Activated B cell treated with CpG ODN at 0.5 μM for 24 hours (primary cell): ENCODE data around the gene IPO8. TPM values are rescaled to one million over a fixed set of nuclear protein-coding genes. Genes with fewer than 3 reads are reported as not detected.

Source experiments
- ATAC-seq: fragments of 200-7000 bp; cut with Tn5 transposase; one replicate; pipeline ENCODE4 v1.10.0; 2021; ENCODE audit warnings: low read depth, mild to moderate bottlenecking, moderate library complexity
- CTCF ChIA-PET: fragments of 350-600 bp; sonication (Branson Sonifier 250); formaldehyde crosslinking; loops from one replicate; lab custom pipeline; 2021; ENCODE audit warnings: antibody characterized with exemption; lab: Charles Lee
- POLR2A ChIA-PET: fragments of 350-600 bp; sonication (Branson Sonifier 250); formaldehyde crosslinking; loops from one replicate; lab custom pipeline; 2021; ENCODE audit warnings: antibody characterized with exemption; lab: Charles Lee
- DNase-seq: peaks from one replicate; pipeline ENCODE4 v3.0.0; 2022
- H3K27ac Mint-ChIP-seq: one replicate; pipeline ENCODE4 v1.8.0; 2020; ENCODE audit warnings: mixed read lengths
- H3K27me3 Mint-ChIP-seq: one replicate; pipeline ENCODE4 v1.8.0; 2021; ENCODE audit warnings: mixed read lengths
- H3K36me3 Mint-ChIP-seq: one replicate; pipeline ENCODE4 v1.8.0; 2021; ENCODE audit warnings: low read depth, mixed read lengths
- H3K4me1 Mint-ChIP-seq: one replicate; pipeline ENCODE4 v1.8.0; 2021; ENCODE audit warnings: mixed read lengths
- H3K4me3 Mint-ChIP-seq: one replicate; pipeline ENCODE4 v1.8.0; 2020; ENCODE audit warnings: mild to moderate bottlenecking, mixed read lengths
- H3K9me3 Mint-ChIP-seq: one replicate; pipeline ENCODE4 v1.8.0; 2020; ENCODE audit warnings: mixed read lengths
- intact Hi-C: fragments of 100-400 bp; cut with micrococcal nuclease; formaldehyde crosslinking; loops from one replicate; pipeline ENCODE4 v1.15.1; 2024
- total RNA-seq: library from RNA; stranded (reverse); gene quantifications from 2 replicates; pipeline ENCODE4 v1.2.3, GENCODE V29; 2022
- TF ChIP-seq, protein P1 (sequence below): fragments of 200-600 bp; IDR thresholded peaks from one replicate; pipeline ENCODE4 v1.8.0; 2022; ENCODE audit warnings: antibody characterized with exemption, mild to moderate bottlenecking

The IPO8 gene
- total RNA-seq, 1 donor from 2014 or later: 52.0 TPM

DNA sequence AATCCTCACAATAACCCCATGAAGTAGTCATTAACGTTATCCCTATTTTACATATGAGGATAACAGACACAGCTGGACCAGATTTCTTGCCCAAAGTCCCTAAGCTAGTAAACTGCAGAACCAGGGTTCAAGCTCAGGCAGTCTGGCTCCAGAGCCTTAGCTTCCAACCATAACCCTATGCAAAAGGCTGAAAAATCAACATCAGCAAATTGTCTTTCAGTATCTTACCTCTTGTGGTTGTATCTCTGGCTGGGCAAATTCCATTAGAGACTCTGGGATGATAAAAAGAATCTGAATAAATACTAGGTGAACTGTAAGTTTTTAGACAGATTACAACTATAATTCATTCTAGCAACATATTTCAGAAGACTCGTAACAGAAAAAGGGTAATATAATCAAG lies 34.3 kb upstream of the IPO8 start:
- DNase-seq (no peak), ATAC-seq (no peak)
- Mint-ChIP-seq H3K36me3 (peaks cover 56% of the 10 kb centered on the region), H3K4me1 (no peaks in the 10 kb centered on the region), H3K9me3 (no peaks in the 10 kb centered on the region), H3K27me3 (no peaks in the 10 kb centered on the region), H3K4me3 (no peak overlapping the region), H3K27ac (no peak overlapping the region)
- intact Hi-C loops: no loop called here
- CTCF ChIA-PET: no interaction called here
- TF ChIP-seq, protein P1, sequence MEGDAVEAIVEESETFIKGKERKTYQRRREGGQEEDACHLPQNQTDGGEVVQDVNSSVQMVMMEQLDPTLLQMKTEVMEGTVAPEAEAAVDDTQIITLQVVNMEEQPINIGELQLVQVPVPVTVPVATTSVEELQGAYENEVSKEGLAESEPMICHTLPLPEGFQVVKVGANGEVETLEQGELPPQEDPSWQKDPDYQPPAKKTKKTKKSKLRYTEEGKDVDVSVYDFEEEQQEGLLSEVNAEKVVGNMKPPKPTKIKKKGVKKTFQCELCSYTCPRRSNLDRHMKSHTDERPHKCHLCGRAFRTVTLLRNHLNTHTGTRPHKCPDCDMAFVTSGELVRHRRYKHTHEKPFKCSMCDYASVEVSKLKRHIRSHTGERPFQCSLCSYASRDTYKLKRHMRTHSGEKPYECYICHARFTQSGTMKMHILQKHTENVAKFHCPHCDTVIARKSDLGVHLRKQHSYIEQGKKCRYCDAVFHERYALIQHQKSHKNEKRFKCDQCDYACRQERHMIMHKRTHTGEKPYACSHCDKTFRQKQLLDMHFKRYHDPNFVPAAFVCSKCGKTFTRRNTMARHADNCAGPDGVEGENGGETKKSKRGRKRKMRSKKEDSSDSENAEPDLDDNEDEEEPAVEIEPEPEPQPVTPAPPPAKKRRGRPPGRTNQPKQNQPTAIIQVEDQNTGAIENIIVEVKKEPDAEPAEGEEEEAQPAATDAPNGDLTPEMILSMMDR: no peak
- POLR2A ChIA-PET: no interaction called here

GRCh38 chr12:30729547-30729946 lies 33.9 kb upstream of the IPO8 start:
- no peaks in the 10 kb centered on the region for H3K4me1 Mint-ChIP-seq
- ChIA-PET CTCF (no interaction called here), POLR2A (no interaction called here)
- ATAC-seq: no peak
- H3K9me3 Mint-ChIP-seq: no peaks in the 10 kb centered on the region
- intact Hi-C loops: no loop called here
- H3K27me3 Mint-ChIP-seq: no peaks in the 10 kb centered on the region
- TF ChIP-seq, protein P1: no peak
- H3K36me3 Mint-ChIP-seq: peaks cover 56% of the 10 kb centered on the region
- DNase-seq: no peak
- no peak overlapping the region for H3K27ac Mint-ChIP-seq
- H3K4me3 Mint-ChIP-seq: no peak overlapping the region

- Mint-ChIP-seq H3K4me1 (no peaks in the 10 kb centered on the region), H3K4me3 (no peak overlapping the region), H3K27ac (no peak overlapping the region), H3K36me3 (peaks cover 70% of the 10 kb centered on the region), H3K27me3 (no peaks in the 10 kb centered on the region), H3K9me3 (no peaks in the 10 kb centered on the region)
- no peak for ATAC-seq
- intact Hi-C loops: no loop called here
- no peak for DNase-seq
- TF ChIP-seq, protein P1: no peak
- CTCF ChIA-PET: interaction anchor here (0.6 kb wide), 1 partner anchor 65 kb away, joined by 3 read pairs; no protein-coding TSS in a partner anchor
- POLR2A ChIA-PET: interaction anchor here (0.5 kb wide), 1 partner anchor 31 kb away, joined by 3 read pairs; the partner anchor contains the start of gene IPO8
Observed at GRCh38 chr12:30726647-30727046, 31.0 kb upstream of the IPO8 start.

- CTCF ChIA-PET: no interaction called here
- TF ChIP-seq, protein P1: no peak
- no peaks in the 10 kb centered on the region for H3K27me3 Mint-ChIP-seq
- no peaks in the 10 kb centered on the region for H3K4me1 Mint-ChIP-seq
- no peak overlapping the region for H3K27ac Mint-ChIP-seq
- no peak overlapping the region for H3K4me3 Mint-ChIP-seq
- POLR2A ChIA-PET: no interaction called here
- intact Hi-C loops: no loop called here
- no peak for DNase-seq
- peaks cover 75% of the 10 kb centered on the region for H3K36me3 Mint-ChIP-seq
- no peak for ATAC-seq
- no peaks in the 10 kb centered on the region for H3K9me3 Mint-ChIP-seq
Observed at GRCh38 chr12:30725739-30726138, 30.1 kb upstream of the IPO8 start.

DNA sequence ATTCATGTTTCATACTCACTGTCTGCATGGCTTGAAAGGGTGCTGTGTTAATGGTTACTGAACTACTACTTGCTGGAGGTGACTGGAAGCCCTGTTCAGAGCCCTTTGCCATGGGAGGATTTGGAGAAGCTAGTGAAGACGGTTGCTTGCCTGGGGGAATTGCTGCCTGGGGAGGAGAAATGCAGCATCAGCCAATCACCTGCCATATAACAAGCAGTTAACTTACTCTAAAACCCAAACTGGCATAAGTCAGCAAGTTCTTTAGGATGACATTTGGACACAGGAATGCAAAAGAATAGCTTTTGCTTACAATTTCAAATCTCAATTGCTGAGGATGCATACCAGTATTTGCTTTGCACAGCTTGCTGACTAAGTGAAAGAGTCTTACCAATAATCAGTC lies 23.4 kb upstream of the IPO8 start:
- TF ChIP-seq, protein P1: no peak
- ATAC-seq (no peak), DNase-seq (no peak)
- CTCF ChIA-PET: no interaction called here
- POLR2A ChIA-PET: no interaction called here
- no peak overlapping the region for H3K27ac Mint-ChIP-seq
- no peaks in the 10 kb centered on the region for H3K27me3 Mint-ChIP-seq
- H3K4me1 Mint-ChIP-seq: no peaks in the 10 kb centered on the region
- H3K36me3 Mint-ChIP-seq: peaks cover 75% of the 10 kb centered on the region
- H3K9me3 Mint-ChIP-seq: no peaks in the 10 kb centered on the region
- no peak overlapping the region for H3K4me3 Mint-ChIP-seq
- intact Hi-C loops: no loop called here
